Activated CD4-positive, alpha-beta T cell treated with anti-CD3 and anti-CD28 coated beads for 1 hour (primary cell): Measurements from ENCODE around the gene SH3PXD2B.
A peak's percentile ranks its signal among the peaks of the same experiment; 100 is the strongest.

Experiments used
- DNase-seq: peaks from one replicate; pipeline ENCODE4 v3.0.0-alpha.2; 2020

Gene SH3PXD2B

DNA sequence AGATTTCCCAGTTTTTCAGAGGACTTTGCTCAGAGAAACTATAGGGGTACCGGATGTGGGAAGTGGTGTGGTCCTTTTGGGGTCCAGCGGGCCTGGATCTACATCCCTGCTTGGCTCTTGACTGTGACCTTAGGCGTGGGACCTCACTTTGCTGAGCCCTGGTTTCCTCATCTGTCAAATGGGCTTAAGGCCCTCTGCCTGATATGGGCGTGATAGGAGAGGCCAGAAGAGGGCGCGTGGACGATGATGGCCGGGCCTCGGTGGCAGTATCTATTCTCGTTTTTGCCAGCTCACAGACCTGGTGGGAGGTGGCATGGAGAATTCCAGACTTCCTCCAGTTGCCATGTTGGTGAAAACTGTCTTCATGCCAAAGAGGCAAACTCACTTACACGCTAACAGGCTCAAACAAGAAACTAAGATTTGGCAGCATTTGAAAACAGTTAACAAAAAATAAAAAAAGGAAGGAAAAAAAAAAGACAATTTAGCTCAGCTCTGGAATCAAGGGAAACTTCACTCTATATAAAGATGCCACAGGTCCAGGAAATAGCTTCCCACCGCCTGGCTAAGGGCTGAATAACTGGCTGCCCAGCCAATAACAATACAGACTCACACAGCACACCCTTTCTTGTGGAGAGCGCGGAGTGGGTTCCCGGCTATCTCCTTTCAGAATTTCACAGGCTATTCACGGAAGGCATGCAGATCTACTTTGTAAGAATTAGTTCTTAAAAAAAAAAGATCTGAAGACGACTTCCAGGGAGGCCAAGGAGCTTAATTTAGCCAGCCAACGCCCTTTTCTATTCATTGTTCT is 1.7 kb downstream of the SH3PXD2B start:
- no peak for DNase-seq

DNA sequence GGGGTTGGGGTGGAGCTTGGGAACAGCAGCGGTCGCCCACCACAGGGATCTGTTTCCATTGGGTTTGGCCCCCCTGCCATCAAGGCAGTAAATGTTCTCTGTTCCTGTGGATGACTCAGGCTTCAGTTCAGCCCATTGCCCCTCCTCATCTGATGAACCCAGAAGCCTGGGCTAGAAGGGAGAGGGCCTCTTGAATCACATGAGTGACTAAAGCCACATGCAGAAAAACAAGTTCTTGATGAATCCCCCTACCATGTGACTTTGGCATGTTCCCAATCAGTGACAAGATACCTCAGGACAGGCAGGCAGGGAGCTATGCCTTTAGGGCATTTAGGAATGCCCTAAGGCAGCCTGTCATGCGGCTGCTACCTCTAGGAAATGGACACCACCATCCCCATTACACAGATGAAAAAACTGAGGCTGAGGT is 2.5 kb downstream of the SH3PXD2B start:
- no peak for DNase-seq

DNA sequence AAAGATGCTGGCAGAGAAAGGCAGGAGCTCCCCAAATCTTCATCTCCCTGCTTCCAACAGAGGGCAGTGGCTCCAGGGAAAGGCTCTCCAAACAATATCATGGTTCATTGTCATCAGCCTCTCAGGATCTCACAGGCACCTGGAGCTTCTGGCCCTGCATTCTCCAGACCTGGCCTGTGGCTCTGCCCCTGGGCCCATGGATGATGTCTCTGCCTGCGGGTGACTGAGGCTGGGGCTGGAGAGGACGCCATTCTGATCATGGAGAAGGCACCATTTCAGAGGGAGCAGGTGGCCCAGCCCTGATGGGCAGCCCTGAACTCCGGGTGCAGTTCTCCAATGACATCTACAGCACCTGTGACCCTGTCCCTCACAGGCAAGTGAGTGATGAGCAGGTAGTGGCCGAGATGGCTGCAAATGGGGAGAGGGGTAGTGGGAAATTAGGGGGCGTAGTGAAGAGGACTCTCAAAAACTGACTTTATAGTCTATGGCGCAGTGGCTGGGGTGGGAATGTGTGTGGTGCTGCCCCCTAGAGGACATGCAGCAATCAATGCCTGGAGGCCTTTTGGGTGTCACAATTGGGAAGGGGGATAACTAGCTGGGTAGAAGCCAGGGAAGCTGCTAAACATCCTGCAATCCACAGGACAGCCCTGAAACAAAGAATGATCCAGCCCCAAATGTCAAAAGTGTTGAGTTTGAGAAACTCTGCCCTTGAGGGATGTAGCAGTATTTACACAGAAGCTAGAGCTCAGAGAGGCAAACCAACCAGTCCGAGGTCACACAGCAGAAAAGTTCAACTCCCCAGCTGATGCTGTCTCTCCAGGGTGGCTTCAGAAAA is 3.2 kb downstream of the SH3PXD2B start:
- peak; percentile 17 for DNase-seq

DNA sequence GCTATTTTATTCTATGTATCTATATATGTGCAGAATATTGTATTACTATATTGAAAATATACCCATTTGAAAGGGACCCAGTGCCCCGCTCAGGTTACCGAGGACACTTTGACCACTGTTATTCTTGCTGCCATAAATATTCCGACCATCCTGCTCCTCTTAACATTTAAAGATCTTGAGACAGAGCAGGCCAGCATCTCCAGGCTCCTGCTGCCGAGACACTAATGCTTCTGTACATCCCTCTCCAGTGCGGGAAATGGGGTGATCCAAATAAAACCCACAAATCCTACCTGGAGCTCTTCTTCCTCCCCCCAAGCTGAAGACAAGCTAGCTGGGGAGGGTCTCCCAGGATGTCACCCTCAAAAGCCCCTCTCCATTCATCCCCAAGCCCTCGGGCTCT is 3.9 kb downstream of the SH3PXD2B start:
- no peak for DNase-seq

DNA sequence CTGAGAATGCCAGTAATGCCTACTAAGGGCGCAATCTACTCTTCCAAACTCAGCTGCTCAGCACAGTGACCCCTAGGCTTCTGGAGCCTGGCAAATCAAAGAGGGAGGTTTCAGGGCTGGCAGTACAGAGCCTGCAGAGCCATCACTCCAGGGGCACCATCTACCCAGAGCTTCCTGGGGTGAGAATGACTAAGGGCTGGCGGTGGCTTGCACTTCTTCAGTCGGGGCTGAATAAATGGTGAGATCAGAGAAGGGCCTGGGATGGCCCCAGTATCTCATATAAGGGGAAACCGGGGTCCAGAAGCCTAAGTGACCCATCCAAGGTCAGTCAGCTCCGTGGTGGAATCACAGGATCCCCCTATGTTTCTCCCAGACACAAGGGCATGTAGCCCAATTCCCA is 5.3 kb downstream of the SH3PXD2B start:
- DNase-seq: no peak

DNA sequence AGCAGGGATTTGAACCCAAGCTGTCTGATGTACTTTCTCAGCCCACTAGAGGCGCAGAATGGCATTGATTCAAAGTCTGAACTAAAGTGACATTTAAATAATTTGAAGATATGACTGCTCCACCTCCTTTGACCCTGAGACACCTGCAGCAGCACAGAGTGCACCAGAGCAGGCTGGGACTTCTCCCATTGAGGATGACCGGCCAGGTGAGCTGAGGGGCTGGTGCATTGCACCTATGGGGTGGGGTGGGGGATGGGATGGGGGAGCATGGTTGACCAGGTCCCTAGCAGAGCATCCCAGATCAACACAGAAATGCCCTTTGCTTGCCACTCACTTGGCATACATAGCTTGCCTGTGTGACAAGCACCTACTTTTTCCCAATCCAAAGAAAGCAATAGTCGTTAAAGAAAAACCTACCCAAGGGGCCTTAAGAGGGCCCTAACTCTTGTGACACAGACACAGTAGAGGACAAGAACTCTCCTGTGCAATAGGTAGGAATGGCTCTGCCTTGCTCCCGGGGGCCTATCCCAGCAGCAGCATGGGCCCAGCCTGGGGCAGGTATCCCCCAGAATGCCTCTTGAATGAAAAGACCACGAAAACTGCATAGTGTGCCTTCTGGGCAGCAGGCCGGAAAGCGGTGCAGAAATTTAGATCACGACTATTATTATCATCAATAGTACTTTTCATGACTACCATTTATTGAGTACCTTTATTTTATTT is 6.5 kb downstream of the SH3PXD2B start:
- no peak for DNase-seq

DNA sequence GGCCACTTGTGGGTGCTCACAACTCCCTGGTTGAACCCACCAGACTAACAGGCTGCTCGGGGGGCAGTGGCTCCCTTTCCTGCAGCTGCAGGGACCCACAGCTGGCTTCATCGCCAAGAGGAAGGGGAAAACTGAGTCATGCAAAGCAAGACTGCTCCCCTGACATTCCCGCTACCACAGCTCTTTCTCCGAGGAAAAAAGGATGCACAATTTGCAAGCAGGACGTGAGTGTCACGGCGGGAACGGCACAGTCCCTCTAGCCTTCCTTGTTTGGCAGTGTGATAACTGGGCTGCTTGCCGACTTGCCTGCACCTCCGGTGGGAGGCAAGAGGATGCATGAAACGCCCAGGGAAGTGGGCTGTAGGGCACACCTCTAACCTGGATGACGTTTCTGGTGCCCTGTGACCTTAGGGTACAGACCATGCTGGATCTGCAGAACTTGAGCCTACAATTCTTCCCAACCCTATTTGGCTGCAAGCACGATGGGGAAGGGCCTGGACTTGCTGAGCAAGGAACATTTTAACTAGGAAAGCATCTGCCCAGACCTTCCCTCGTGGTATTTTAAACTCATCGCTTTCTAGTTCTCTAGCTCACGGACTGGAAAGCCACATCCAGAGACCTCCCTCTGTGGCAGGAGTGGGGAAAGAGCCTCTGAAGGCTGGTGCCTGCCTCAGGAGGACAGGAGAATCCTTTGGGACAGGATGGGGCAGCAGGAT is 7.8 kb downstream of the SH3PXD2B start:
- DNase-seq: no peak

DNA sequence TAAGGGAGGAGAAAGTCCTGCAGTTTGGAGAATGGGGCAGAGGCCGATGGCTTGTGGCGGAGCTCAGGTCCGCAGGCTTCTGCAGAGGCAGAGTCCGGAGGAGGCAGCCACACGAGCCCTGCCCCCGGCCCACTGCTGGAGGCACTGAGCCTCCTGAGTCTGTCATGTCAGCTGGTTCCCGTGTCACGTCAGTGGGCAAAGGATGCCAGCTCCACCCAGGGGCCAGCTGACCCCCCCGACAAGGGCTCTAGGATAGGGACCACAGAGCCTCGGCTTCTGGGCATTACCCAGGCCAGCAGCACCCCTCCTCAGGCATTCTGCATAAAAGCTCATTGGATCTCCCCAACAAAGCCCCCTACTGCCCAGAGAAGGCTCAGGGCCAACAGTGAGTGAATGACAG is 8.5 kb downstream of the SH3PXD2B start:
- no peak for DNase-seq

DNA sequence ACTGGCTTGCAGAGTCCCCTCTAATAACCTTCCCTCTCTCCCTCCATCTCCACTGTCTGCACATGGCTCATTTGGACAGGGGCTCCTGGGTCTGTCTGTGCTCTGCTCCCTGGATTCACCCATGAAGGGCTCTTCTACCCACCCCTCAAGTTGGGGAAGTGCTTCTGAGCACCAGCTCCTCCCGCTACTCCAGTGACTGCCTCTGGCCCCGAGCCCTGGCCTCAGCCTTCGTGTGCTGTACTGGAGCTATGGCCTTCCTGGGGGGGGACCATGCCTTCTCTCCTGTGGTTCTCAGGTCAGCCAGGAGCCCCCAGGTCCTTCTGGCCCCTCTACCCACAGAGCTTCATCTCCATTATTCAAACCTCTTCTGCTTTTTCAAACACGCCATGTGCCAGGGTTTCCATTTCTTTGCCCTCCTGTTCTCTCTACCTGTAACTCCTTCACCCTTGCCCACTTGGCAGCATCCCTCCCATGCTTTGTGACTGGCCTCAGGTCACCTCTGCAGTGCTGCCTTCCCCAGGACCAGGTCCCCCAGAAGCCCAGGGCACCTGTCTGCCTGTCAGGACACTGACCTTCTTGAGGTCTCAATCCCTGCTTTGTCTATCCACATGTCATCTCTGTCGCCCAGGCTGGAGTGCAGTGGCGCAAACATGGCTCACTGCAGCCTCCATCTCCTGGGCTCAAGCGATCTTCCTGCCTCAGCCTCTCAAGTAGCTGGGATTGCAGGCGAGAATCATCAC is 9.5 kb downstream of the SH3PXD2B start:
- DNase-seq: no peak

DNA sequence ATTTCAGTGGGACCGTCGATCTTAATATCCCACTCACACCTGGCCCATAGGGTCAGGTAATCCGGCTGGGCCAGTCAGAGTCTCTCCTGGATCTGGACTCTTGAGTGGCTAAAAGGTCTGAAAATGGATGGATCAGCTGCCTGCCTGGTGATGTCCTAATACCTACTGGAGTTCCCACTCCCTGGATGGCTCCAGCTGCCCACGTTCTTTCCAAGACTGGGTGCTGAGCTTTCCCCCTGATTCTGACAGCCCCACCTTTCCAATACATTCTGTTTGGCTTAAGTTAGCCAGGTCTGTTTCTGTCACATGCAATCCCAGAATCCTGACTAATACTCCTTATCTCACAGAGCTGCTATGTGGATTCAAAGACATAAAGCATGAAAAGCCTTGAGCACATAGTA is 10.2 kb downstream of the SH3PXD2B start:
- no peak for DNase-seq

DNA sequence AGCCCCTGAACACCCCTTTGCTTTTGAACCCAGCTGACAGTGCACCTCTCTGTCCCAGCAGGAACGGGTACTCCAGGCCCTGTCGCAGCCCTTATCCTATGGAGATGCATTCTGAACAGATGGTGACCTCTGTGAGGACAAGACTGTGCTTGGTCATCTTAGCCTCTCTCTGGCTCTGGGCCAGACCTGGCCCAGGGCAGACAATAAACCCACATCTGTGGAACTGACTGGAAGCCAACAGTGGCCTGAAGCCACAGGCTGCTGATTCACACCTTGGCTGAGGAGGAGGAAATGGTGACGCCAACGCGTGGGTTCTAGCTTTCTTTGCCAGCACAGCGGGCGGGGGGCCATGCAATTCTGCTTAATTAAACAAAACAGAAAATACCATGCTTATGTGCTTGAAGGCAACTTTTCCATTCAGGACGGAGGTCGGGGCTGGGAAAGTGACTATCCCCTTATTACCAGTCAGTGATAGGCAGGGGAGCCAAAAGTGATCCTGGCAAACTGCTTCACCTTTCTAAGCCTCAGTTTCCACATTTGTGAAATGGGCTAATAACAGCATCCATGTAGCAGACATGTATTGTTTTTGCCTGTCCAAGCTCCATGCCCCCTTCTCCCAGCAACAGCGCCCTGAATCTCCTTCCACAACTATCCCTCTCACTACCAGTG is 10.8 kb downstream of the SH3PXD2B start:
- DNase-seq: no peak

DNA sequence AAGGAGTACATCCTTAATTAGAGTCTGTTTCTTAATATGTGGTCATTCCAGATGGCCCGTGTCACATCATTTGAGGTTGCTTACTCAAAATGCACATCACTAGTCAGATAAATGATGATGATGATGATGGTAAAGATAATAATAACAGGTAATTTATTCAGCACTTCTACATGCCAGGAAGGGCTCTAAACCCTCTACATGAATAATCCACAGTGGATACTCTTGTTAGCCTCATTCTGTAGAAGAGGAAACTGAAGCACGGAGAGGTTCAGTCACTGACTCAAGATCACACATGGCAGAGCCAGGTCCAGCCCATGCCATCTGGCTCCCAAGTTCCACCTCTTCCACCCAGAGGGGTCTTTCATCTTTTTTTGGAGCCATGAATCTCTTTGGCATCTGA is 11.7 kb downstream of the SH3PXD2B start:
- DNase-seq: no peak

DNA sequence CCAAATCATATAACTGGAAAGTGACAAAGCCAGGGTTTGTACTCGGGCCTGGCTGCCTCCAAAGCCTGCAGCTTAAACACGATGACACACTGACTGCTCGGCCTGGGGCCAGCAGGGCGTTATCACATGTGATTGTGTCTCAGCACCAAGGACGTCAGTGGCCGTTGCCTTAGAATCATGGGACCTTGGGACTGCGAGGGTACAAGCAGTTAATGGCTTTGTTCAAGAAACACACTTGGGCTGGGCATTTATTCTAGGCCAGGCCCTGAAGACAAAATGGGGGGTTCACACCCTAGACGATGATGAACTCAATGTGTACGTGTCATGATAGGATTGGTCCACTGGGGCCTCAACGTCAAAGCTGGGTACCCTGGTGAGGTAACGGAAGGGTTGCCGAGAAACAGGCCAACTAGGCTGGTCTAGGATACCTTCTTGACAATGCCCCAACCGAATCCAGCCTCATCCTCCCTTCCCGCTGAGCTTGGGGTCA is 13.0 kb downstream of the SH3PXD2B start:
- no peak for DNase-seq

DNA sequence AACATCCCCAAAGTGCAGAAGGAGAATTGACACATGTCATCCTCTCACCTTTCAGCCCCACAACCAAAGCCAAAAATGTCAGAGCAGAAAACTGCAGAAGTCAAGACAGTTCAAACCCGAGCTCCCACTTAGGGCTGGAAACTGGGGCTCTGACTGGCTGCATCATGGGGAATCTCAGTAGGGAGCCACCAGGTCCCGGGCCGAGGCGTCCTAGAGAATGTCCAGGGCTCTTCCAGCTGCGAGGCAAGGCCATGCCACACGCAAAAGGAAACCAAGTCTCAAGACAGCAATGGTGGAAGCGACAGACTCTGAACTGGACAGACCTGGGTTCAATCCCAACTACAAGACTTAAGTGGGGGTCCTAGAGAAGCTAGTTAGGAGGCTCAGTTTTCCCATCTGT is 13.8 kb downstream of the SH3PXD2B start:
- DNase-seq: no peak

DNA sequence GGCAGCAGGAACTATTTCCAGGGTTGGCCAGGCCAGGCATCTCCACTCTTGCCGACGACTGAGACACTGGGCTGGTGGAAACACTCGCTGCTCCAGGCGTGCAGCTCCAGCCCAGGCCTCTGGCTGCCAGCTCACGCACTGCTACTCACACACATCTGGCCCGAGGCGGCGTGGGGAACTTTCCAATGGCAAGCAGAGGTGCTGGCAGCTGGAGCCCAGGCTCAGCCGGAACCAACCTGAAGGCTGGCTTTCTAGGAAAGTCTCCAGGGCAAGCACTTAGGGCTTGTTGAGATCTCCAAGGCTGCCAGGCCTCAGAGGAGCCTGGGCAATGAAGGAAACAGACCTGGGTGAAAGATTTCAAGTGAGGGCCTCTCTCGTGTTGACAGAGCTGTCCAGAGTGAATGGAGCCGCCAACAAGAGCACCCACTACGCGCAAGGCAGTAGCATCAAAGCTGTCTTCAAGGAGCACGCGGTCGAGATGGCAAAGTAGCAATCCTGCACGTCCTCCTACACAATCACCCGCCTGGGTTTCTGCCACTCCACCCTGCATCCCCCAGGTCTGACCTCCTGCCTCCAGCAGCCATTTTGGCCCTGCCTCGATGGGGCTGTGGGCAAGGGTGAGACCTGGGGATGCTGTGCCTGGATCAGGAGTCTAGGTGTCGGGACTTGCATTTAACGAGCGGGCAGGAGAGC is 14.4 kb downstream of the SH3PXD2B start:
- DNase-seq: no peak

DNA sequence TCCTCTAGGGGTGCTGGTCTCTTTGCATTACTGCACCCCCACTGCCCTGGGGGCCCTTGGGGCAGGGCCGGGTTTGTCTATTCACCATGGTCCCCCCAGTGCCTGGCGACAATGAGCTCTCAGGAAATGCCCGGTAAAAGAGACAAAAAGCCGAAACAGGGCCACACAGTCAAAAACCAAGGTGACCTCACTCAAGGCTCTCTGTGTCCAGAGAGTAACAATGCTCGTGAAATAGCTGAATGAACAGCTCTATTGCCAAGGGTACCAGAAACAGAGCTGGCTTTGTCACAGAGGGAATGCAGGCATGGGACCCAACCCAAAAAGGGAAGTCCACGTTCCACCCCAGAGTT is 16.0 kb downstream of the SH3PXD2B start:
- DNase-seq: no peak

DNA sequence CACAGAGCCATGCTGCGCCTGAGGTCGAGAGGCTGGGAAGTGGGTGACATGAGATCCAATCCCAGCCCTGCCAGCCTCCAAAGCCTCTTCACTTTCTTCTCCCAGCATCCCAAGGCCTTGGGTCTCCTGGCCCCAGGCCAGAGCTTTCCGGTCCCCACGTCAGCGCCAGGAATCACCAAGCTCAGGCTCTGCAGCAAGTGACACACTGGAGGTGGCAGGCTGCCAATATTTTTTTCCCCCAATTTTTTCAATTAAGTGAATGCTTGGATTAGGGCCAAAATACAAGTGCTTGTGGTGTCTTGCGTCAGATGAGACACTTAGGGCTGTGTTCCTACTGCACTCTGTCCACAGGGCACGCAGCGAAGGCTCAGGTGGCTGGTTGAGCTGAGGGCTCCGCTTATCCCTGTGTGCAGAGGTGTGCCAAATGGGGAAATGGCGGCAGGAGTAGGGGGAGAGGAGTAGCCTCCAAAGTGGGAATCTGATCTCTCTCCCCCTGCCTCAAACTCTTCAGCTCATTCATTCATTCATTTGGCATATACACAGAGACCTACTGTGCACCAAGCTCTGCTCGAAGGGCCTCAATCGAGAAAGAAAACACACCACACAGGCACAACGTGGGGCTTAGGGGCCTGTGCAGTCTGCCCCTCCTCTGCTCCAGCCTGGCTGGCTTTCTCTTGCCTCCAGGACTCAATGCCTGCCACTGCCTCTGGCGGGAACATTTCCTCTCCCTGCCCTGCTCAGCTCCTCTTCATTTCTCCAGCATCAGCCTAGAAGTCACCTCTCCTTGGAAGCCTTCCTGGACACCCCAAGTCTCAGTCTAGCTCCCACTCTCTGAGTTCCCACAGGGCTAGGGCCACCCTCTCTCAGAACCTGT is 16.6 kb downstream of the SH3PXD2B start:
- no peak for DNase-seq

DNA sequence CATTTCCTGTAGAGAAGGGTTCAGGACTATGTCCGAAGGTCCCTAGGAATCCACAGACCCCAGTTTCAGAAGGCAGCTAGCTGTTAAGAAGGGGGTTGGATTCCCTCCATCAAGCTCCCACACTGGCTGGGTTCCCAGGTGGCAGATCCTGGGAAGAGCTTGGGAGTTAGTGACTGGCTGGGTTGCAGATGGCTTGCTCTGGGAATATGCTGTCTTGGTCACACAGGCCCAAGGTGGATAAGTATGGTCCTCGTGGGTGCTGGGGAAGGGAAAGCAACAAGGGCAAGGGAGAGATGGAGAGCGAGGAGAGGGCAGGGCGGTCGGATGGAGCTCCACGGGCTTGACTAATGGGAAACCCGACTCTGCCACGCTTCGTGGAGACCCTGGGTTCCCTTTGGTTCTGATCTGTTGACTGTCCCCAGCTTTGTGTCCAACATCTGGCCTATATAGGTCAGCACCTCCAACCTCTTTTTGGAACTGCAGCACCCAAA is 17.4 kb downstream of the SH3PXD2B start:
- no peak for DNase-seq

DNA sequence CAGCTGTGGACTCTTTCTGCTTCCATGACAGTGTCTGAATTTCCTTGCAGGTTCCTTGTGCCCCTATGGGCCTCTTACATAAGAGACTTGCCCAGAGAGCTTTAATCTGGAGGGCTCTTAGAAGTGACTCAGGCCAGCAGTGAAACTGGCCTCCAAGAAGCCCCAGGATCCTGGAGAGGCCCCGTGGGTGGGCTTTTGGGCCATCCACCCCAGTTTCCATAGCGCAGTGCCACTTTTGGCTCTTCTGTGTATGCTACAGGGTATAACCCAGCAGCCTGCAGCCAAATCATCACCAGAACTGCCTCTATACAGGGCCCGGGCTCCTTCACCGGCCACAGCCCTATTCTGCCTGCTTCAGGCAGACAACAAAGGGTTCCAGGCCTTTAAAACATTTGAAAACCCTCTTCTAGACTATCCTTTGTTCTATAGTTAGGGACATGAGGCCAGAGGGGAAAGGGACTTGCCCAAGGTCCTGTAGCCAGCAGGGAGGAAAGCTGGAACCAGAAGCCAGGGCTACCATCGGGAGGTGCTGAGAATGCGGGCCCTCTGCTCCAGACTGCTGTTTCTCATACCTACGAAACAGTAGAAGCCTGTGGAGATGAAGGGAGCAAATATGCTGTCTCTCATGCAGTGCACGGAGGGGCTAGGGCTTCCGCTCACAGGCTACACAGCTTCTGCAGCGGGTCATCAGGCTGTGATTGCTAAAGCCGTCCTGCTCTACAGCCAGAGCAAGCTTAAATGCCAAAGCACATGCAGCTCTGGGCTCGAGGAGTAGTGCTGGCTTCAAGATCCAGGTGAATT is 18.0 kb downstream of the SH3PXD2B start:
- no peak for DNase-seq
